ENCODE data around the gene TCL1B. TPM values are rescaled to one million over a fixed set of nuclear protein-coding genes. Genes with fewer than 3 reads are reported as not detected.
"Not testable (repeated sequence)": the region's sequence is repeated elsewhere in the genome, so short reads cannot be mapped to it uniquely, and the experiment has no call there.

Gene TCL1B
- total RNA-seq, 2 experiments from 2014 or later = not detected

- no peak overlapping the region for H3K4me3 Mint-ChIP-seq
- no peak overlapping the region for H3K27ac Mint-ChIP-seq
- intact Hi-C loops (cut with micrococcal nuclease) = no loop called here
- H3K36me3 Mint-ChIP-seq (ENCODE audit: low read depth) = no peaks in the 10 kb centered on the region
- peaks cover 9% of the 10 kb centered on the region for H3K4me1 Mint-ChIP-seq (ENCODE audit: low read depth)
- peaks cover 9% of the 10 kb centered on the region for H3K27me3 Mint-ChIP-seq (ENCODE audit: low read depth)
- DNase-seq = no peak
- CTCF ChIA-PET = no interaction called here
- no peaks in the 10 kb centered on the region for H3K9me3 Mint-ChIP-seq
Measured at GRCh38 chr14:95659990-95660385, 26.2 kb upstream of the TCL1B start.

GRCh38 chr14:95660651-95661515 is 25.3 kb upstream of the TCL1B start:
- CTCF ChIA-PET = no interaction called here
- DNase-seq = no peak
- no peak overlapping the region for H3K27ac Mint-ChIP-seq
- peaks cover 9% of the 10 kb centered on the region for H3K27me3 Mint-ChIP-seq (ENCODE audit: low read depth)
- H3K36me3 Mint-ChIP-seq (ENCODE audit: low read depth) = no peaks in the 10 kb centered on the region
- peaks cover 9% of the 10 kb centered on the region for H3K4me1 Mint-ChIP-seq (ENCODE audit: low read depth)
- intact Hi-C loops (cut with micrococcal nuclease) = no loop called here
- no peak overlapping the region for H3K4me3 Mint-ChIP-seq
- H3K9me3 Mint-ChIP-seq = no peaks in the 10 kb centered on the region

GRCh38 chr14:95662376-95663186 is 23.6 kb upstream of the TCL1B start:
- CTCF ChIA-PET = interaction anchor here (0.7 kb wide), 1 partner anchor 1852 kb away, joined by 3 read pairs; no protein-coding TSS in a partner anchor
- no peak for DNase-seq
- Mint-ChIP-seq H3K27me3 (ENCODE audit: low read depth) (peaks cover 9% of the 10 kb centered on the region), H3K4me1 (ENCODE audit: low read depth) (peaks cover 9% of the 10 kb centered on the region), H3K36me3 (ENCODE audit: low read depth) (no peaks in the 10 kb centered on the region), H3K27ac (no peak overlapping the region), H3K4me3 (no peak overlapping the region), H3K9me3 (no peaks in the 10 kb centered on the region)
- intact Hi-C loops (cut with micrococcal nuclease) = no loop called here

DNA sequence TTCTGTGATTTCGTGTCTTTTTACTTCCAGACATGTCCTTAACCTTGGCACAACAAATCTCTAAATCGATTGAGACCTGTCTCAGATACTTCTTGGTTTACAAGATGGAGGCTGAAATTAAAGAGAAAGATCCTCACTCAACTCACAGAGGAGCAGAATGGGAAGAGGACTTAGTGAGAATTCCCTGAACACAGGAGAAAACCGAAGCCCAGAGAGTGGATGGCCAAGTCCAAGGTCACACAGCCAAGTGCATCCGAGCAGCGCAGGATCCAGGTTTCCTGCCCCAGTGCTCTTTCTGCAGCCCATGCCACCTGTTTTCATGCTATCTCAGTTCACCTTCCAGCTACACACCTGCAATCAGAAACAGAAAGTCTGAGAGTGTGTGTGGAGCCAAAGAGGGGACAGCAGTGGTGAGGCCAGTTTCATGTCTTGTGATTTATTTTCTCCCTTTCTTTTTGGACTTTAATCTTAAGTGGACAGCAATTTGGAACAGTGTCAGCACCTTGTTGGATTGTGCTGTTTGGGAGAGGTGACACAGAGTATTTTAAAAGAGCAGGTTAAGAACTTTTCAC is 22.9 kb upstream of the TCL1B start:
- intact Hi-C loops (cut with micrococcal nuclease) = no loop called here
- CTCF ChIA-PET = interaction anchor here (0.7 kb wide), 1 partner anchor 1853 kb away, joined by 3 read pairs; no protein-coding TSS in a partner anchor
- H3K27ac Mint-ChIP-seq = no peak overlapping the region

DNA sequence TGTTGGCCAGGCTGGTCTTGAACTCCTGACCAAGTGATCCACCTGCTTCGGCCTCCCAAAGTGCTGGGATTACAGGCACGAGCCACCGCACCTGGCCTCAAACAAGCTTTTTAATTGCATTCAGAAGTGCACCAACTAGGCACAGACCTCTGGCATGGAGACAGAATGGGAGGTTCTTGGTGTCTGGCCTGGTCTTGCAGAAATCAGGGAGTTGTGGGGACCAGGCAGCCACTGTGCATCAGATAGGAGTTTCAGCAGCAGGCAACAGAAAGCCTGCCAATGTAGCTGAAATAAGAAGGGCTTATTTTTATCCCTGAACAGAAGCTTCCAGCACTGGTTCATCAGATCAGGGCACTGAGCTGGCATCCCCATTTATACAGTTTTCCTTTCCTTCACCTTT is 22.2 kb upstream of the TCL1B start:
- no peak for DNase-seq
- Mint-ChIP-seq H3K4me1 (ENCODE audit: low read depth) (peaks cover 9% of the 10 kb centered on the region), H3K36me3 (ENCODE audit: low read depth) (no peaks in the 10 kb centered on the region), H3K27ac (no peak overlapping the region), H3K4me3 (no peak overlapping the region), H3K9me3 (no peaks in the 10 kb centered on the region), H3K27me3 (ENCODE audit: low read depth) (peaks cover 2% of the 10 kb centered on the region)
- intact Hi-C loops (cut with micrococcal nuclease) = no loop called here
- CTCF ChIA-PET = interaction anchor here (1.5 kb wide), 1 partner anchor 104 kb away, joined by 3 read pairs; no protein-coding TSS in a partner anchor

More for the DNA sequence above, 22.9 kb upstream of the TCL1B start:
- no peak for DNase-seq
- Mint-ChIP-seq H3K4me3 (no peak overlapping the region), H3K27me3 (ENCODE audit: low read depth) (peaks cover 6% of the 10 kb centered on the region), H3K9me3 (no peaks in the 10 kb centered on the region), H3K4me1 (ENCODE audit: low read depth) (peaks cover 9% of the 10 kb centered on the region), H3K36me3 (ENCODE audit: low read depth) (no peaks in the 10 kb centered on the region)

DNA sequence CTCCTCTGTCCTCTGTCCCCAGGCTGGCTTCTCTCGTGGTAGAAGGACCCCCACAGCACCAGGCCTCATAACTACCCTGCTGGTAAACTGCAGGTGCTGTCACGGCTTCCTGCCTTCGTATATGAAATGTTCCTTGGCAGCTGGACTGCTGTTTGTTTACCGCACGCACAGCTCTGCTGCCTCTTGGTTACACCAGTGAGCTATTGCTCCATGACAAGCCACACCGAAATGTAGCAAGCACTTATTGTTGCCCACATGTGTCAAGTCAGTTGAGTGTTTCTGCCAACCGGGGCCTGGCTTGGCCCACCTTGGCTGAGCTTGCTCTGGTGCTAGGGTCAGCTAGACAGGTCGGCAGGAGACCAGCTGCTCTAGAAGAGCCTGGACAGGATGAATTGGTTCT is 21.7 kb upstream of the TCL1B start:
- Mint-ChIP-seq H3K4me1 (ENCODE audit: low read depth) (peaks cover 9% of the 10 kb centered on the region), H3K27me3 (ENCODE audit: low read depth) (peaks cover 2% of the 10 kb centered on the region), H3K27ac (no peak overlapping the region), H3K9me3 (no peaks in the 10 kb centered on the region), H3K36me3 (ENCODE audit: low read depth) (no peaks in the 10 kb centered on the region), H3K4me3 (no peak overlapping the region)
- intact Hi-C loops (cut with micrococcal nuclease) = no loop called here
- no peak for DNase-seq
- CTCF ChIA-PET = interaction anchor here (0.7 to 1.5 kb wide), 2 partner anchors 96 to 105 kb away, joined by 3 read pairs; no protein-coding TSS in a partner anchor

GRCh38 chr14:95665530-95665929 is 20.7 kb upstream of the TCL1B start:
- H3K9me3 Mint-ChIP-seq; H3K36me3 Mint-ChIP-seq (ENCODE audit: low read depth); H3K27ac Mint-ChIP-seq; intact Hi-C loops (cut with micrococcal nuclease); H3K4me1 Mint-ChIP-seq (ENCODE audit: low read depth); H3K27me3 Mint-ChIP-seq (ENCODE audit: low read depth); DNase-seq; H3K4me3 Mint-ChIP-seq: not testable (repeated sequence)
- CTCF ChIA-PET = interaction anchor here (0.7 kb wide), 1 partner anchor 18 kb away, joined by 4 read pairs; no protein-coding TSS in a partner anchor

GRCh38 chr14:95666450-95666849 is 19.8 kb upstream of the TCL1B start:
- Mint-ChIP-seq H3K36me3 (ENCODE audit: low read depth) (no peaks in the 10 kb centered on the region), H3K4me1 (ENCODE audit: low read depth) (peaks cover 9% of the 10 kb centered on the region), H3K4me3 (no peak overlapping the region), H3K27me3 (ENCODE audit: low read depth) (peaks cover 4% of the 10 kb centered on the region), H3K27ac (no peak overlapping the region), H3K9me3 (no peaks in the 10 kb centered on the region)
- no peak for DNase-seq
- intact Hi-C loops (cut with micrococcal nuclease) = no loop called here
- CTCF ChIA-PET = no interaction called here

- Mint-ChIP-seq H3K36me3 (ENCODE audit: low read depth) (no peaks in the 10 kb centered on the region), H3K9me3 (no peaks in the 10 kb centered on the region), H3K27ac (no peak overlapping the region), H3K4me3 (no peak overlapping the region), H3K27me3 (ENCODE audit: low read depth) (peaks cover 4% of the 10 kb centered on the region), H3K4me1 (ENCODE audit: low read depth) (peaks cover 7% of the 10 kb centered on the region)
- CTCF ChIA-PET = no interaction called here
- intact Hi-C loops (cut with micrococcal nuclease) = no loop called here
- DNase-seq = no peak
Measured at GRCh38 chr14:95667249-95667693, 19.0 kb upstream of the TCL1B start.

DNA sequence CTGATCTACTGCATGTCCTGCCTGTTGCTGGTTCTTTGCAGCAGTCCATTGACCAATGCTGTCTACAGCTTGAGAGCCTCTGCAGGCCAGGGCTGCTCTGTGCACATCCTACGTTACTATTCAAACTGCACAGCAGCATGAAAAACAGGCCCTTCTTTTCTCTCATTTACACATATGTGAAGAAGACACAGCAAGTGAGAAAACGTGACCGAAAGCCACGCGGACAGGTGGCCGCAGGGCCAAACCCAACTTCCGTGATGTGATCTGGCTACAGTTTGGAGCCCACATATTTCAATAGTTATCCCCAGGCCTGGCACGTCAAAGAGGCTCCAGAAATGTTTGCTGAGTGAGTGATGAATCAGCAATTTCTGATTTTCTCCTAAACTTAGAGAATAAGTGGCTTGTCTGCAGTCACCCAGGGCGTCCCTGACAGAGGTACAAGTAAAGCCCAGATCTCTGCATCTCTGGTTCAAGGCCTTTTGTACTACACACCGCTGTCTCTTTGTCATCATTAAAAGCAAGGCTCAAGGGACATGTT is 17.9 kb upstream of the TCL1B start:
- intact Hi-C loops (cut with micrococcal nuclease) = no loop called here
- no peaks in the 10 kb centered on the region for H3K36me3 Mint-ChIP-seq (ENCODE audit: low read depth)
- no peaks in the 10 kb centered on the region for H3K4me1 Mint-ChIP-seq (ENCODE audit: low read depth)
- H3K4me3 Mint-ChIP-seq = no peak overlapping the region
- DNase-seq = no peak
- H3K9me3 Mint-ChIP-seq = no peaks in the 10 kb centered on the region
- H3K27me3 Mint-ChIP-seq (ENCODE audit: low read depth) = peaks cover 4% of the 10 kb centered on the region
- H3K27ac Mint-ChIP-seq = no peak overlapping the region
- CTCF ChIA-PET = no interaction called here

DNA sequence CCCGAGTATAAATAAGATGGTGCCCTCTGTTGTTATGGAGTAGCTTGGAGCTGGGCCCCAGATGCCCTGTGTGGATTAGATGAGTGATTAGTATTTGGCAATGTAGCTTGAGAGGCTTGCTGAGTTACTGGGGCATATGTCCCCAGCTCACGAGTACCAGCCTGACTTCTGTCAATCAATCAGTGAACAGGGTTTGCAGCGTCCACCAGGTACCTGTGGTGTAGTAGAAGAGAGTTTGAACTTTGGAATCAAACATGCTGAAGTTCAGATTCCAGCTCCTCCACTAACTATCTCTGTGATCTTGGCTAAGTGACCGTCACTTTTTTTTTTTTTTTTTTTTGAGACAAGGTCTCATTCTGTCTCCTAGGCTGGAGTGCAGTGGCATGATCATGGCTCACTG is 11.6 kb upstream of the TCL1B start:
- intact Hi-C loops (cut with micrococcal nuclease) = no loop called here

GRCh38 chr14:95675486-95675885 is 10.7 kb upstream of the TCL1B start:
- no peaks in the 10 kb centered on the region for H3K9me3 Mint-ChIP-seq
- H3K36me3 Mint-ChIP-seq (ENCODE audit: low read depth) = no peaks in the 10 kb centered on the region
- no peak for DNase-seq
- no peak overlapping the region for H3K27ac Mint-ChIP-seq
- CTCF ChIA-PET = no interaction called here
- H3K4me1 Mint-ChIP-seq (ENCODE audit: low read depth) = no peaks in the 10 kb centered on the region
- peaks cover 18% of the 10 kb centered on the region for H3K27me3 Mint-ChIP-seq (ENCODE audit: low read depth)
- intact Hi-C loops (cut with micrococcal nuclease) = no loop called here
- H3K4me3 Mint-ChIP-seq = no peak overlapping the region

More for the DNA sequence above, 11.6 kb upstream of the TCL1B start:
- Mint-ChIP-seq H3K4me3 (no peak overlapping the region), H3K36me3 (ENCODE audit: low read depth) (no peaks in the 10 kb centered on the region), H3K27me3 (ENCODE audit: low read depth) (peaks cover 14% of the 10 kb centered on the region), H3K9me3 (no peaks in the 10 kb centered on the region), H3K4me1 (ENCODE audit: low read depth) (no peaks in the 10 kb centered on the region), H3K27ac (no peak overlapping the region)
- DNase-seq = no peak
- CTCF ChIA-PET = interaction anchor here (1.9 kb wide), 1 partner anchor 9 kb away, joined by 7 read pairs; no protein-coding TSS in a partner anchor

Measured in activated naive CD4-positive, alpha-beta T cell treated with anti-CD3 and anti-CD28 coated beads for 36 hours (primary cell).